NCI-H2081 (cell line): ENCODE data around the gene NLGN1.

Experiments
- DNase-seq, 2 experiments: peaks; one replicate each; lab custom pipeline; 2025; lab: John Stamatoyannopoulos, UW

Gene NLGN1

DNA sequence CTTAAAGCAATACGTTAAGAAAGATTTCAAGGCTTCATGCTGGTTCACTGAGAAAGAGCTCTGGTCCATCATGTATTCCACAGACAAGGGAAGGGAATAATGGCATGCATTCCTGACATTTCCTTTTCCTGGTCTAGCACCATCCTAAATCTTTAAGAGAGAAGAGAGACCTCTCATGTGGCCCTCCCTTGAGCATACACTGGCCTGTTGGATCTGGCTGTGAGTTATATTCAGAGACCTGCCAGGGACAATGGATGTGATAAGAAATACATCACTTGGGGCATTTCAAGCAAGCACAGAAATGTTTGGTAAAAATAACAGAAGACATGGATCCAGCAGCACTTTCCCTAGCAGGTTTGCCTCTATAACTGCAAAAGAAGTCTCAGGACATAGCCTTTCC lies 507.8 kb downstream of the NLGN1 start:
- no peak for DNase-seq

DNA sequence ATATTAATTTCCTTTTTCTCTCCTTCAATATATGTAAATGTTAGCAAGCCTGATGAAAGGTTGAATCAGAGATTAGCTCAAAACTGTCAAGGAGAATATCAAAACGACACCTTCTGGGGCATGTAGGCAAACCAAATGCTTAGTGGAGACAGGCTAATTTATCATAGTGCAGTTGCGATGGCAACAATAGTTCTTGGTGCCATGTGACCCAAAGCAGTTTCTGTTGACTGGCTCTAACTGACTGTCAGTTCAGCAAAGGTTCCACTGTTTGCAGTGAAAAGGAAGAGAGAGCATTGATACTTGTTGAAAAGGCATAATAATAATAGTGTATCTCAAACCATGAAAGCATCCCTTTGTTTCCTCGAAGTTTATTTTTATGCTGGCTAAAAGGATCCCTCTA lies 513.9 kb downstream of the NLGN1 start:
- DNase-seq, result peak; percentile 60 to 85

DNA sequence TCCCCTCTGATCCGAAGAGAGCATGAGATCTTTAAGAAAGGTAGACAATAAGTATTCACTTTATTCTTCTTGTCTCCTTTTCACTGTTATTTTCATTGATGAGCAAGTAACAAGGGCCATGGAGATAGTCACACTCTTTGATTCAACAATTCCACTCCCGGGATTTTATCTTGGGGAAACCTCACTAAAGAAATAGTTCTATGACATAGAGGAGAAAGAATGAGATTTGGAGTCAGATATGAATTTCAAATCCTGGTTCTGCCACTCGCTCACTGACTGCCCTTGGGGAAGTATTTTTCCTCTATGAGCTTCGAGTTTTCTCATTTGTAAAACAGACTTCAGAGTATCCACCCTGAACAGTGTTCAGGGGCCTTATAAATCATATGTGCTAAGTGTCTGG lies 514.6 kb downstream of the NLGN1 start:
- DNase-seq, result no peak

DNA sequence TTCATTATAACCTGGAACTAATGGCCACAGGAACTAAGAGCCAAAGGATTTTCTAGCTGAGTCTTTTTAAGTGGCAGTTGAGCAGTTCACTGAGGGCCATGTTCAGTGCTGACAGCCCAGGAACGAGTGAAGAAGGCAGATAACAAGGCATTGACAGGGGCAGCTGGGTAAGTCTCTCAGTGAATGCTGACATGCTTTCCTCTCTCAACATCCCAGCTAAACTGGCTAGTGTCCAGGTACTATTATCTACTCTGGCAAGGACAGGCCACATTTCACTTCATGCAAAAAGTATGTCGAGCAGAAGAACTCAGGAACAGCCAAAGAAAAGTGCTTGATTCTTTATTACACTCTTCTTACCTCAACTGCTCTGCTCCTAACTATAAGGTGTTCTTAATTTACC lies 515.9 kb downstream of the NLGN1 start:
- peak; percentile 38 to 69 for DNase-seq

DNA sequence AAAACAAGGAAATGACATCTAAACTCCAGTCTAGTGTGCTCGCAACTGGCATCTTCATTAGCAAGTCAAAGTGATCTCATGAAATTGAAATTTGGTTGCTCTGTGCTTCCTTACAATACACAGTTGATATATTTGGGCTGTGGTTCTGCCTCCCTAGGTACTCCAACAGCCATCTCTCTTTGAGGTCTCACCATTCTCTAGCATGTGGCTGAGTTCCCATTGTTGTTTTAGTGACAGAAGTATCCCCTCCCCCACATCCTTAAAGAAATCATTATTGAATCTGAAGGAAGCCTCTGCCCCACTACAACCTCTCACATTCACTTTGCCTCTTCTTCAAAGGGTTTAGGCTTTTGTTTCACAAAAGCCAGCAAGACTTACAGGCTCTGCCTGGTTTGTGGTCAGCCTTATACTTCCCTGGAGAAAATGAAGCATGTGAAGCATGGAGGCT lies 516.5 kb downstream of the NLGN1 start:
- DNase-seq, result no peak

DNA sequence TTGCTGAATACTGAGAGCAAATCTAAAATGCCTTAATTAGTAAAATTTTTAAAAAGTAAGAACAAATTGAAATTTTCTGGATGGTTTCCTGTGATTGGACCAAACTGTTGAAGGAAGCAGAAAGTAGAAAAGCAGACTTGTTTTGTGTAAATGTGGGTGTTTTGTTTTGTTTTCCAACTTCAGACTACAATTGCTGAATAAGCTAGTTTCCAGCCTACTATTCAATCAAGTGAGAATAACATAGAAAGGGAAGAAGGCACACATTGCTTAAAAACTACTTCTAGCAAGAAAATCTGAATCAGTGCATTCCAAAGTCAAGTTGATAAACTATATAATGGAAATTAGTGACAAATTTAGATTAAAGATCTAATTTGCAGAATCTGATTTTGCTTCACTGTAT lies 519.3 kb downstream of the NLGN1 start:
- DNase-seq, result no peak

DNA sequence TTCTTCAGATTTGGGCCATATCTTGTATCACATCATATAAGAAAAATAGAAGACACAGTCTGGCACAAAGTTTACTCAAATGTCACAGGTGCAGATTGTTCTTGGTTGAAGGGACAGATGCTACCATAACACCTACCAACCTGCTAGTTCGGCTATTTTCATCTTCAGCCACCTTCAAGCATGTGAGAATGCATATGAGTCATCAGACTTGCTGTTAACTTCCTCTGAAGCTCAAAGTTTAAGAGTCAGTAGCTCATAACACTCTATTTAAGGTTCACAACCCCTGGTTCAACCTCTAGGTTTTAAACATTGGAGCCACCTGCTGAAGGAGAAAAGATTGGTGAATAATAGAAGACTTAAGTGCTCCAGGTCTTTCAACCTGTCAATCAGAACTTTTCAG lies 522.8 kb downstream of the NLGN1 start:
- DNase-seq, result no peak

DNA sequence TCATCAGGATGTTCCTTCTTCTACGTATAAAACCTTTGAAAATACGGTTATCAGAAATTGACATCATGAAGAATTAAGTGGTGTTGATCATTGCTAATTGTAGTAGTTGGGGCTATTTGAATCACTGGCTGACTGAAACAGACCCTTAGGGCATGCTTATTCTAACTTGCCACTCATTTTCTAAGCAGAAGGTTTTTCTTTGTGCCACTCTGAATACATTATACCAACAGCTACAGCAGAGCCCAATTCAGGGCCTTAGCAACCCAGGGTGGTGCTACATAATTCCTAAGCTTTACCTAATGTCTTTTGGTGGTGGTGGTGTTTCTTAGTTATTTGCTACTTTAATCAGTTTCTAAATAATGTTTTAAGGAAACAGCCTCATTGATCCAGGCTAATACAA lies 524.2 kb downstream of the NLGN1 start:
- peak; percentile 38 to 58 for DNase-seq

DNA sequence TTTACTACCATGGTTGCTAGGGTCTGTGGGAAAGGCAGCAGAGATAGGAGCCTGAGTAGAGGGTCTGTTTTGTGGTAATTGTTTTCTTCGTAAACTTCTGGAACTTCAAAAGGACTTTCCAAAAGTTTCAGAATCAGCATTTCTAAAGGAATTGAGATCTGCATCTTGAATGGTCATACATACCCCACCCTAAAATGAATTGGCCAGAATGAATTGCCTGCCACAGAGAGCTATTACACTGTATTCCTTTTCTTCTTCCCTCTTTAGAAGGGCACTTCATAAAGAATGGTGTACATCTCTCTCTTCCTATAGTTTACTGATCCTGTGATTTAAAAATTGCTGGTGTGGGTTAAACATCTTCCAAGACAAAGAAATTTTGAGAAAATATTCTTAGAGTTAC lies 525.7 kb downstream of the NLGN1 start:
- DNase-seq, result no peak

DNA sequence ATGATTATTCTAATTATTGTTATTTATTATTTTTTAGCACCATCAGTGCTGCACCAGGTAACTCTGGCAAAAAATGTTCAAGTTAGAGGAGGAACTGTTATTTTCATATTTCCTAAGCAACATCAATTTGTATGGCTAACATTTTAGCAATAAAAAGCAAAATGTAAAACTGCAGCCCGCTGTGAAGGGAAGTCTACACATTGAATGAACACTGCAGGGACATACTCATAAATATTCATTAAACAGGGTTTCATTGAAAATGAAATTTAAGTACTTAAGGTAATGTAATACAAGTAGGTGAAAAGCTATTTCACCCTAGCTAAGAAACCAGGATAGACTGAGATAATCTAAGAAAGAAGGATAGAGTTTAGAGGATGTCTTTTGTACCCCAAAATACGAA lies 532.7 kb downstream of the NLGN1 start:
- DNase-seq, result peak in 1 of 2 experiments; percentile 29

DNA sequence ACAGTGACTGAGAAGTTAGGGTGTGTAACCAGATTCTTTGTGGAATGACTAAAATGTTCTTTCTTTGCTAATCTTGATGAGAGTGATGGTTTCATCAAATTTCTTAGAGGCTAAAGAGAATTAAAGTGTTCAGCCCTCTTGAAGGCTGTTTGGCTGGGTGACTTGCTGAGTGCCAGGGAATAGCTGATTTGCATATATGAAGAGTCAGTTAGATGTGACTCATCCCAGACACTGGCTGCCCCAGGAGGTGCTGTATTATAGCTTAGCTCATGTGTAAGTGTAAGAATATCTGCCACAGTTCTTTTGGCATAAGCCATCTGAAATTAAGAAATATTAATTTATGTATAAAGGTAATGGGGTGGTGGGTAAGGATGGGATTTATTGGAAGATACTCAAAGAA lies 535.1 kb downstream of the NLGN1 start:
- peak; percentile 18 to 46 for DNase-seq

DNA sequence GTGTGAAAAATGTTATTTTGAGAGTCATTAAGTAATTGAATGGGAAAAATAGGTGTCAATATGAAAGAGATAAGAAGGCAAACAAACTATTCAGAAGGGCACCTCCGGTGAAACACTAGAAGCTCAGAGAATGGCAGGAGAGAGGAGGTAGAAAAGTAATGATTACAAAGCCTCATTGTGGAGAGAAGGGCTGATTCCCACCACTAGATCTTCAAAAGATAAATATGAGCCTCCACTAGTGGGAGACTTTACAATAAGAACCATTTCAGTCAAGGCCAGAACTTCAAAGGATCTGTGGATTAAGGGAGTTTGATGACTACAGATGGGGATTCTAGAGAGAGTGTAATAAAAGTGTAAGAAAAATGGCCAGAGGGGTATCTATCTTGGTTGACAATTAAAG lies 535.6 kb downstream of the NLGN1 start:
- peak in 1 of 2 experiments; percentile 32 for DNase-seq

DNA sequence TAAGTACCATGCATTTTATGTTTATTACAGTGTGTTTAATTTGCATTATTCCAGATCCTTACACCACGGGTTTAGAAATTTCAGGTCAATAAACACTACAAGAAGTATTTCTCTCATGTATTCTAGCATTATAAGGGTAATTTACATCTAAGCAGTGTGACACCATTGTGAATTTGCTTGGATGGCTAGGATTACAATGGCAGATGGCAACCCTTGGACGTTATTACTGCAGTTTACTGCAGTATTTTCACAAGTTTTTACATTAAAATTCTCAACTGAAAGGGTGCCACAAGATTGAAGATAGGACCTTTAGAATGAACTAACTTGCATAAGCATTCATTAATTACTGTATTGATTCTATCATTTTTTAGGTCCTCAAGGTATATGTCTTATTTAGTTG lies 538.8 kb downstream of the NLGN1 start:
- no peak for DNase-seq

DNA sequence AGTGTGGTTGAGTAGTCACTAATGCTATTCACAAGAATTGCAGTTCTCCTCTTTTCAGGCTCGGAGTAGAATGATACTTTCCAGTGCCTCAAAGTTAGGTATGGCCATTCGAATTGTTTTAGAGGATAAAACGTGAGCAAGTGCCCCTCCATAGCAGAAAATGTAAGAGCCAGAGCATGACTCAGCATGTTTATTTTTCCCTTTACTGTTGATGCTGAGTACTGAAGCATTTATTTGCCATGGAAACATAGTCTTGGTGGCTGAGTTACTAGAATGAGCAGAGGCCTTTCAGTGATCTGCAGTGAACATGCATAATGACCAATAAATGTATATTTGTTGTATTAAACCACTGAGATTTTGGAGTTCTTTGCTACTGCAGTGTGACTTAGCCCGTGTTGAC lies 540.6 kb downstream of the NLGN1 start:
- DNase-seq, result peak; percentile 53 to 85

DNA sequence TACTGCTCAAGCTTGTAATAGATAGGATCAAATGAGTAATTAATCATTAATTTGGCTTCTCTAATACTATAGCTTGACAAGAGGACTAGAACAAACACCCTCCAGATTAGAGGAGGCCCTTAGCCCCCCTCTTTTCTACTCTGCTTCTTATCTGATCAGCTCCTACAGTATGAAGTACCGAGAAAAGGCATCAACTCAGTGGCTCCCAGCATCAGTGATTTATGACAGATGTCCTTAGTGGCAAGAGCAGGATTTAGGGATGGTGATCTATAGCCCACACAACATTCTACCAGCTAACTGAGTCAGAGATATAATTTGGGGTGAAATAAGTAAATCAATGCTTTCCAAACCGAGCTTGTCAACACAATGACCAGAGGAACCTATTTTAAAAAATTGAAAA lies 541.1 kb downstream of the NLGN1 start:
- no peak for DNase-seq

DNA sequence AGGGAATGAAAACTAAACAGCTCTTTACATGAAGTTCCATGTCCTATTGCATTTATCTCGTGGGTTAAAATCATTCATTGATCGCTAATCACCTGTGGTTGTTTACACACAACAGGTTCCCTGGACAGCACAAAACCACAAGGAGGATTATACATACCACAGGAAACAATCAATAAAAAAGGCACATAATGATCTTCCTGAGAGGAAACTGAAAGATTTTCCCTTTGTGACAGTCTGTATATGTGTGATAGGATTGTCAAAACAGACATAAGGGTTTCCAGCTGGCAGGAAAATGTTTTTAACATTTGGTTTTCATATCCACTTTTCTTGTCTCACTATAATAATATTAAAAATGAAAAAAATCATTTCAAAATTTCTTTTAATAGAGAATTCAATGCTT lies 541.8 kb downstream of the NLGN1 start:
- peak in 1 of 2 experiments; percentile 33 for DNase-seq

DNA sequence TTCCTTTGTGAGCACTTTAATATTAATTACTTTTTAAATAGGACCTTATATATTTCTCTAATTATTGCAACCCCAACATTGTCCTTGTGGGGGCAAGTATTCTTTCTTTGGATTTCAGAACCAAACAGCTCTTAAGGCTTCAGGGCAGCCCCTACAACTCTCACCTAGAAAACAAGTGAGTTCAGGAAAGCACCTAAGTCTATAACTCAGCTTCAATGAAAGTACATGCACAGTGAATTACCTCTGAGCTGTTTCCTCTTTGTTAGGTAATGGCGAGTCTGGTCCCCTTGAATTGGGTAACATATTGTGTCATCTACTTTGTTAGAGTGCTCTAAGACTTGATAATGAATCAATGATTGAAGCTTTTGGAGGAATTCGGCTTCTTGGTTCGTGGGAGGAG lies 545.7 kb downstream of the NLGN1 start:
- DNase-seq, result no peak

DNA sequence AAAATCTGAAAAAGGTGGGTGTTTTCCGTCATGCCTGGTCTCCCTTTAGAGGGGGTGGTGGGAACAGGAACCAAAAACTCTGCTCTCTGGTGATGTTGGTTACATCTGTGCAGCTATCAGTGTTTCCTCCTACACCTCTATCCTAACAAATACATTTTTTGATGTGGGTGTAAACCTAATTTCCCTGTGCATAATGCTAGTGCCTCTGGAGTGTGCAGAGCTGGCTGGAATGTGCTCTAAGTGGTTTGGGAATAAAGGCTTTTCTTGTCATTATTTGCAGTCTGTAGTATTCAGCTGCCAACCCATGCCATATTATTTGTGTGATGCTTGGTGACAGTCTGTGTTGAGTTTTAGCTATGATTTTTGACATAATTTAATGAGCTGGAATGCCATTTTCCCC lies 547.6 kb downstream of the NLGN1 start:
- DNase-seq, result no peak

DNA sequence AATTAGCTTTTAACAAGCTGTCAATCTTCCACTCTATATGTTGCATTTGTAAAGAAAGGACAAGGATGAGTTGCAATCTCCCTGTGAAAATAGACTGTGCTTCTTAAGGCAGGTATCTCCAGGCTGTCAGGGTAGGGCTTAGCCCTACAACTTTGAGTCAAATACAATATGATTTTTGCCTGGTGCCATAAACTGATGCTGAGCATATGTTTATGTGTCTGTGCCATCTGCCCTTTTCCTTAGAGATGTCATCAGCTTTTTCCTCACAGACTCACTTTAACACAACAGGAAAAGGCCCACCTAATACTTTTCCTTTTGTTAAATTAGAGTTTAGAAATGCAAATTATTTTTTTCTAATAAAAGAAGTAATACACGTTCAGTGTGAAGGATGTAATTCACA lies 548.3 kb downstream of the NLGN1 start:
- DNase-seq, result no peak

DNA sequence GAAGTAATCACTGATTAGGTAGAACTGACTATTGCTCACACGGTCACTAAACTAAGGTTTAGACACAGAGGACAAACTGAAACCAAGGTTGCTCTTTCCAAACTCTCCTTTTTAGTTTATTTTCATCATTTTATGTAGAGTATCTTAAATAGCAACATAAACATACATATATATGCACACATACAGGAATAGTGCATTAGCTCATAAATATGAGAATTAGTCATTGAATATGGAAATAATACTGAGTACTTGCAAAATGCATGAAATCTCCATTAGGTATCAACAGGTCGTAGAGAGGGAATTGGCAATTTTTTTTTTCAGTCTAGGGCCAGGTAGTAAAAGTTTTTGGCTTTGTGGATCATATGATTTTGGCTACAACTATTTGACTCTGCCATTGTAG lies 557.1 kb downstream of the NLGN1 start:
- no peak for DNase-seq

DNA sequence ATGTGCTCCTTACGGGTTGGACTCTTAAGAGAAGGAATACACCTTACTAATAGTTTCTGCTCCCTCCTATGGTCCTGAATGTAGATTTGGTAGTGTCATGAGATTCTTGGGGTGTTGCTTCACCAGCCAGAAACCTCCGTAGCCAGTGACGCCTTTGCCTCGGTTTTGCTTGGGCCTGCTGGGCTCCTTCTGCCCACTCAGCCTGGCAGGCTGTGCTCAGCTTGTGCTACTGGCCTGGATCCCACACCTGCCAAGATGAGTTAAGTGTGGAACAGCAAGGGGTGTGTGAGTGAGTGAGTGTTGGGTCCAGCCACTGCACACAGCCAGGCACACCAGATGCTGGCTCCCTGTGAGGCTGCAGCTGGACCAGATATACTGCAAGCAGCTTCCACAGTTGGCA lies 560.1 kb downstream of the NLGN1 start:
- DNase-seq, result no peak

DNA sequence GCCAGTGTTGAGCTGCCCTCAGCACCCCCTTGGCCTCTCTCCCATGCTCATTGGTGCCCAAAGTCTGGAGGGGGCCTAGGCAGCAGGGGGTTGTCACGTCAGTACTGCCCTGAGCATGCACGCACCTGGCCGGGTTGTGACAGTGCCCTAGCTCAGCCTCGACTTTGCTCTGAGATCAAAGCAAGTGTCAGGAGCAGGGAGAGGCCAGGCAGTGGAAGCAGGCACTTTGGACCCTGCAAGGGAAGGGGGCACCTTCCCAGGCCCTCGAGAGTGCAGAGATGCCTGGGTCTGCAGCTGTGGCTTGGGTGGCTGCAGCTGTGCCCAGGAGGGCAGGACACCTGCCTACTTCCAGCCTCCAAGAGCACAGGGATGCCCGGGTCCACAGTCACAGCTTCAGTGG lies 561.3 kb downstream of the NLGN1 start:
- DNase-seq, result no peak

DNA sequence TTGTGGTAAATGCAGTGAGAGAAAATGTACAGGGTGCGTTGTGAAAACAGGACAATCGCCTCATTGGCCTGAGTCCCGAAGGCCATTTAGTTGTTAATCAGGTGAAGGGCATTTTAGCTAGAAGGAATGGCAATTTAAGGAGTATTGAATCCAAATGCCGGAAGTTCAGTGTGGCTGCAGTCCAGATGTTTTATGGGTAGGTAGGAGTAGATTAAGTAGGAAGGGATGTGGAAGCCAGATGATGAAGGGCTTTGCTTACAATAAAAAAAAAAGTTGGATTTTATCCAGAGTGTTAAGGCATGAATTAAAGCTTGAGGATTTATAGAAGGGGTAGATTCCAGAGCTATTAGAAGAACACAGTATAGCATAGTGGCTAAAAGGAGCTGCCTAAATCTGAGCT lies 572.7 kb downstream of the NLGN1 start:
- peak; percentile 26 to 76 for DNase-seq

DNA sequence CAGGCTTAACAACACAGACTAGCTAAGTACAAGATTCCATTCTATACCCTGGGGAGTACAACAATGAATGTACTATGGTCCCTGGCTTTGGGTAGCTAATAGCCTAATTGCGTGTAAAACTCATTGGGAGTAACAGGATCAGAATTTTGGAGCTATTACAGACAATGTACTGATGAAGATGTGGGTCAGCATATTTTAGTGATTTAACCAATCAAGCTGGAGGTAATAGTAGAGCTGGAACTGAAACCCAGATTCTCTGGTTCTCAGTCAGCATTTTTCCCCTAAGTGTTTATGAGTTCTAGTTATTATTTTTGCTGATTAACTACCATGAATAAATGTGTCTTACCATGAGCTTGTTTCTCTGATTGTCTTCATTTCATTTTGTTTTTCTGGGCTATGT lies 578.7 kb downstream of the NLGN1 start:
- DNase-seq, result no peak

DNA sequence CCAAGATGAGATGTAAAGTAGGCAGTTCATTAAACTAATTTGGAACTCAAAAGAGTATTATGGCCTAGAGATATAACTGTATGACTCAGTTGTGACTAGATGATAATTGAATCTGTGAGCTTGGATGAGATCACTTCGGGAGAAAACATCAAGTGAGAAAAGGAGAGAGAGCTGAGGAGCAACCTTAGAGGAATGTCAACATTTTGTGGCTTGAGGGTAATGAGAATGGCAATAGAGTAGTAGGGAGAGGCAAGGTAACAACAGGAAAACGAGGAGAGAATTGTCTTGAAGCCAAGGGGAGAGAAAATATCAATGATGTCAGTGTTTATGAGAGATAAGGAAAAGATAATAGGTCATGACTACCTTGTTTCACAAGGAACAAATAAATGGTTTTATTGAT lies 580.2 kb downstream of the NLGN1 start:
- no peak for DNase-seq
